Body of pancreas (tissue), 4 donors: ENCODE results near the gene CYP11A1. TPM values are rescaled to one million over a fixed set of nuclear protein-coding genes. Genes with fewer than 3 reads are reported as not detected.

ENCODE experiments used
- ATAC-seq: fragments of 150-250 bp; one replicate; pipeline ENCODE4 v1.9.1; 2016
- DNase-seq, 4 donors: peaks; one replicate each; pipeline ENCODE4 v3.0.0-alpha.2; 2019
- H3K27ac ChIP-seq, 4 donors: fragments of 200-600 bp; sonication (generic); 1 replicate in 3 of 4; 2 replicates in 1 of 4; pipeline versions ENCODE4 v1.5.1 to v1.6.1; 2016 to 2019; ENCODE audit warnings: mild to moderate bottlenecking in 1 of 4, mixed read lengths in 1 of 4, moderate library complexity in 1 of 4
- H3K27me3 ChIP-seq, 2 donors: fragments of 200-600 bp; sonication (generic); one replicate each; pipeline ENCODE4 v1.6.0; 2016; ENCODE audit warnings: mild to moderate bottlenecking in 1 of 2
- H3K36me3 ChIP-seq, 2 donors: fragments of 200-600 bp; sonication (generic); replicated peaks in 1 of 2; 2 replicates each; pipeline ENCODE4 v1.5.1; 2016; ENCODE audit warnings: low read depth in 2 of 2; ENCODE audit not compliant: insufficient read depth in 1 of 2
- H3K4me1 ChIP-seq: fragments of 200-600 bp; sonication (generic); one replicate; pipeline ENCODE4 v1.6.0; 2016
- H3K4me3 ChIP-seq, 2 donors: fragments of 200-600 bp; sonication (generic); 1 replicate in 1 of 2; 2 replicates in 1 of 2; pipeline ENCODE4 v1.5.1; 2016 to 2019
- H3K9me3 ChIP-seq, 3 donors: fragments of 200-600 bp; sonication (generic); 1 replicate in 2 of 3; 2 replicates in 1 of 3; pipeline ENCODE4 v1.5.1; 2016
- POLR2A ChIP-seq, 3 donors: fragments of 450-650 bp; IDR thresholded peaks; one replicate each; pipeline ENCODE4 v1.6.1; 2016; ENCODE audit warnings: antibody characterized with exemption in 3 of 3, mild to moderate bottlenecking in 2 of 3
- WGBS, 2 donors: methylation state at CpG; one replicate each; pipeline ENCODE4 v1.1.5; 2017; 5-methylcytosine and 5-hydroxymethylcytosine counted together
- intact Hi-C: fragments of 100-400 bp; cut with DNase I; formaldehyde crosslinking; loops from one replicate; pipeline ENCODE4 v1.15.1; 2023
- total RNA-seq, 2 donors: library from RNA; depleted of rRNA; stranded (reverse); fragments of >200 nt; gene quantifications; one replicate each; pipeline ENCODE4 v1.1.0, GENCODE V29; 2016
- TF ChIP-seq, protein P1 (sequence below), 7 experiments: fragments of 450-650 bp in 4 of 7; fragments of 200-600 bp in 3 of 7; sonication (generic) in 3 of 7; IDR thresholded peaks; one replicate each; pipeline ENCODE4 v1.5.1; 2016 to 2019; ENCODE audit warnings: antibody characterized with exemption in 7 of 7

The CYP11A1 gene
- total RNA-seq, 2 donors from 2014 or later, result 0.26 to 0.99 TPM

- Histone ChIP-seq H3K27ac (no peak overlapping the region), H3K4me1 (no peaks in the 10 kb centered on the region), H3K36me3 (no peaks in the 10 kb centered on the region), H3K9me3 (no peaks in the 10 kb centered on the region), H3K4me3 (no peak overlapping the region), H3K27me3 (no peaks in the 10 kb centered on the region)
- ATAC-seq, result no peak
- DNase-seq, result no peak
- WGBS, 2 donors, result 23 to 40% methylated on average over 3 of the region's 3 CpGs
- intact Hi-C loops, result no loop called here
- TF ChIP-seq POLR2A (IDR thresholded peaks at IDR 0.05), result no peak
- TF ChIP-seq, protein P1, sequence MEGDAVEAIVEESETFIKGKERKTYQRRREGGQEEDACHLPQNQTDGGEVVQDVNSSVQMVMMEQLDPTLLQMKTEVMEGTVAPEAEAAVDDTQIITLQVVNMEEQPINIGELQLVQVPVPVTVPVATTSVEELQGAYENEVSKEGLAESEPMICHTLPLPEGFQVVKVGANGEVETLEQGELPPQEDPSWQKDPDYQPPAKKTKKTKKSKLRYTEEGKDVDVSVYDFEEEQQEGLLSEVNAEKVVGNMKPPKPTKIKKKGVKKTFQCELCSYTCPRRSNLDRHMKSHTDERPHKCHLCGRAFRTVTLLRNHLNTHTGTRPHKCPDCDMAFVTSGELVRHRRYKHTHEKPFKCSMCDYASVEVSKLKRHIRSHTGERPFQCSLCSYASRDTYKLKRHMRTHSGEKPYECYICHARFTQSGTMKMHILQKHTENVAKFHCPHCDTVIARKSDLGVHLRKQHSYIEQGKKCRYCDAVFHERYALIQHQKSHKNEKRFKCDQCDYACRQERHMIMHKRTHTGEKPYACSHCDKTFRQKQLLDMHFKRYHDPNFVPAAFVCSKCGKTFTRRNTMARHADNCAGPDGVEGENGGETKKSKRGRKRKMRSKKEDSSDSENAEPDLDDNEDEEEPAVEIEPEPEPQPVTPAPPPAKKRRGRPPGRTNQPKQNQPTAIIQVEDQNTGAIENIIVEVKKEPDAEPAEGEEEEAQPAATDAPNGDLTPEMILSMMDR (IDR thresholded peaks at IDR 0.05), result no peak
Observed at GRCh38 chr15:74351670-74352069, 15.8 kb downstream of the CYP11A1 start.

- no peak for ATAC-seq
- no peak overlapping the region for H3K4me3 ChIP-seq
- no peak for TF ChIP-seq POLR2A (IDR thresholded peaks at IDR 0.05)
- H3K9me3 ChIP-seq, result no peaks in the 10 kb centered on the region
- no peak overlapping the region for H3K27ac ChIP-seq
- no peaks in the 10 kb centered on the region for H3K36me3 ChIP-seq
- no peaks in the 10 kb centered on the region for H3K4me1 ChIP-seq
- intact Hi-C loops, result no loop called here
- WGBS, 2 donors, result 66 to 70% methylated on average over 14 of the region's 14 CpGs
- H3K27me3 ChIP-seq, result no peaks in the 10 kb centered on the region
- DNase-seq, result no peak
Observed at GRCh38 chr15:74350295-74351275, 16.9 kb downstream of the CYP11A1 start.

DNA sequence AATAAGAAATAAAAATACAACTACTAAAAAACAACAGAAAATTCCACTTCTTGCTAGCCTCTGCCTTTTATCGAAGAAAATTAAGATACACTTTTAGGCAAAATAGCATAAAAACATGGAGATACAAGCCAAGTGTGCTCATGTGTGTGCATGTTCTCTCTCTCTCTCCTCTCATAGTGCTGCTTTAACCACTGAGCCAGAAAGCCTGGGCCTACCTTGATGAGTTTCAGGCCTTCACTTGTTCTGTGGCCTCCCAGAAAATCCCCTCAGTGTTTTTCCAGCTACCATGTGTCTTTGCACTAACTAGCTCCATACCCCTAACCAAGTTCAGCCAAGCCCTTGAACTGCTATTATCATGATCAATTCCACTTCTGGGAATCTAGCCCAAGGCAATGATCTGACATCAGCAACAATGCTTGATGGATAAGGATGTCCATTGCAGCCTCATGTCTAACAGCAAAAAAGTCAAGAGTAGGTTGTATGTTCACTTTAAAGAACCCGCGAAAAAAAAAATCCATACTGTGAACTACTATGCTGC lies 18.1 kb downstream of the CYP11A1 start:
- no peak overlapping the region for H3K27ac ChIP-seq
- DNase-seq, result no peak
- no peaks in the 10 kb centered on the region for H3K36me3 ChIP-seq
- no peaks in the 10 kb centered on the region for H3K9me3 ChIP-seq
- intact Hi-C loops, result no loop called here
- ATAC-seq, result no peak
- no peaks in the 10 kb centered on the region for H3K27me3 ChIP-seq
- H3K4me3 ChIP-seq, result no peak overlapping the region
- H3K4me1 ChIP-seq, result no peaks in the 10 kb centered on the region
- 83 to 90% methylated on average over 3 of the region's 3 CpGs for WGBS, 2 donors
- TF ChIP-seq POLR2A (IDR thresholded peaks at IDR 0.05), result no peak
- TF ChIP-seq, protein P1 (IDR thresholded peaks at IDR 0.05), result no peak

DNA sequence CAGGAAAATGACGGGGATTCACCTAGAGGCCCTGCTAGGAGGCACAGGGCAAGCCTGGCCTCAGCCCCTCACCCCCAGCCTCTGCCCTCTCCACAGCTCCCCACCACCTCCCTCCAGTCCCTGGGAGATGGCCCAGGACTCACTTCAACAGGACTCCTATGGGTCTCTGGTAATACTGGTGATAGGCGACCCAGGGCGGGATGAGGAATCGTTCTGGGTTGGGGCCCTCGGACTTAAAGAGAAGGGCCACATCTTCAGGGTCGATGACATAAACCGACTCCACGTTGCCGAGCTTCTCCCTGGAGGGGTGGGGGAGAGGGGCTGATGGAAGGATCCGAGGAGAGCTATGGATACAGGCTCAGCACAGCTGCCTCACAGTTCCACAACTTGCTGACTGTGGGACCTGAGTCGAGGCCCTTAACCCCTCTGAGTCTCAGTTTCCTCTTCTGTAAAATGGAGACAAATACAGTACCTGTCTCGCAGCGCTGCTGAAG lies 19.6 kb downstream of the CYP11A1 start:
- intact Hi-C loops, result no loop called here
- Histone ChIP-seq H3K4me3 (no peak overlapping the region), H3K9me3 (no peaks in the 10 kb centered on the region), H3K36me3 (no peaks in the 10 kb centered on the region), H3K27ac (no peak overlapping the region), H3K27me3 (no peaks in the 10 kb centered on the region), H3K4me1 (no peaks in the 10 kb centered on the region)
- ATAC-seq, result no peak
- no peak for DNase-seq
- TF ChIP-seq, protein P1 (IDR thresholded peaks at IDR 0.05), result no peak
- TF ChIP-seq POLR2A (IDR thresholded peaks at IDR 0.05), result no peak
- 73 to 74% methylated on average over 11 to 13 of the region's 13 CpGs for WGBS, 2 donors

- WGBS, 2 donors, result 71 to 80% methylated on average over 6 to 10 of the region's 10 CpGs
Observed at GRCh38 chr15:74345051-74345450, 22.4 kb downstream of the CYP11A1 start.

More at GRCh38 chr15:74345051-74345450, 22.4 kb downstream of the CYP11A1 start:
- intact Hi-C loops, result no loop called here
- Histone ChIP-seq H3K27me3 (no peaks in the 10 kb centered on the region), H3K27ac (no peak overlapping the region), H3K36me3 (no peaks in the 10 kb centered on the region), H3K4me1 (no peaks in the 10 kb centered on the region), H3K4me3 (no peak overlapping the region), H3K9me3 (no peaks in the 10 kb centered on the region)
- TF ChIP-seq, protein P1 (IDR thresholded peaks at IDR 0.05), result no peak
- no peak for TF ChIP-seq POLR2A (IDR thresholded peaks at IDR 0.05)
- DNase-seq, result no peak
- ATAC-seq, result no peak
